ENCODE results near the gene FNIP2. TPM values are rescaled to one million over a fixed set of nuclear protein-coding genes. Genes with fewer than 3 reads are reported as not detected.

Gene FNIP2
- total and polyA plus RNA-seq, 9 of the 15 experiments (the other 6 are each of a cell fraction or from before 2014, with no cell fraction given): 1.7 to 15.5 (median 8.3) TPM

DNA sequence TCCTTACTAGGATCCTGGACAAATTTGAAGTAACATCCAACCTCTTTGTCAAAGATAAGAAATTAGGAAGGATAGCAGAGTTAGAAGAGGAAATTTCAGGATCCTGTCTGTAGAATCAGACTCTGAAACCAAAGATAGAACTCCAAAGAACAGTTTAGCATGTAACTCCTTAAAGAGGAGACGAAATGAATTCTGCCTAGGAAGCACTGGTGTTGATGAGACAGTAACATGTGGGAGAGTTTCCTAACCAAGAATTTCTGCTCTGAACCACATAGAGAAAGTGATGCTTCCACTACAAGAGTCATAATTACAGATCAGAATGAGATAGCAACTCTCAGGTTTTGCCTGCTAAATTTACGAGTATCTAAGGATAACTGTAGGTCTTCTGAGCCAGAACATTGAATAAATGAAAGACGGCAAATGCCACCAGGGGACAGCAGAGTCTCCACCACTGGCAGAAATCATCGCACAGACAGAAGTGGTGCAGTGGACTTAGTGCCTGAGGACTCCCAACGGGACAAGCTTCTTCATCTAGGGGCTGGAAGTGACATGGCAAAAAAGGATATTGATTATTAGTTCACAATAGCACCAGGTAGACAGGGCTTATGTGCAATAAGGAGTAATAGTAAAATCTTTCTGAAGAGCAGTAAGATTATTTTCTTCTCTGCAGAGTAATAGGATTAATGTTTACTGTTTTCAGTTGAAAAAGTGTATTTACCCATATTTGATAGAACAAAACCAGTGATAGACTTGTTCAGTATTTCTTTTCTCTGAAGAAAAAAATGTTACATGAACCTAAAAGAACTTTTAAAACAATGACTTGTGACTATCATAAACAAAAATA lies 38.9 kb upstream of the FNIP2 start (continued):
- TF ChIP-seq, protein P1, sequence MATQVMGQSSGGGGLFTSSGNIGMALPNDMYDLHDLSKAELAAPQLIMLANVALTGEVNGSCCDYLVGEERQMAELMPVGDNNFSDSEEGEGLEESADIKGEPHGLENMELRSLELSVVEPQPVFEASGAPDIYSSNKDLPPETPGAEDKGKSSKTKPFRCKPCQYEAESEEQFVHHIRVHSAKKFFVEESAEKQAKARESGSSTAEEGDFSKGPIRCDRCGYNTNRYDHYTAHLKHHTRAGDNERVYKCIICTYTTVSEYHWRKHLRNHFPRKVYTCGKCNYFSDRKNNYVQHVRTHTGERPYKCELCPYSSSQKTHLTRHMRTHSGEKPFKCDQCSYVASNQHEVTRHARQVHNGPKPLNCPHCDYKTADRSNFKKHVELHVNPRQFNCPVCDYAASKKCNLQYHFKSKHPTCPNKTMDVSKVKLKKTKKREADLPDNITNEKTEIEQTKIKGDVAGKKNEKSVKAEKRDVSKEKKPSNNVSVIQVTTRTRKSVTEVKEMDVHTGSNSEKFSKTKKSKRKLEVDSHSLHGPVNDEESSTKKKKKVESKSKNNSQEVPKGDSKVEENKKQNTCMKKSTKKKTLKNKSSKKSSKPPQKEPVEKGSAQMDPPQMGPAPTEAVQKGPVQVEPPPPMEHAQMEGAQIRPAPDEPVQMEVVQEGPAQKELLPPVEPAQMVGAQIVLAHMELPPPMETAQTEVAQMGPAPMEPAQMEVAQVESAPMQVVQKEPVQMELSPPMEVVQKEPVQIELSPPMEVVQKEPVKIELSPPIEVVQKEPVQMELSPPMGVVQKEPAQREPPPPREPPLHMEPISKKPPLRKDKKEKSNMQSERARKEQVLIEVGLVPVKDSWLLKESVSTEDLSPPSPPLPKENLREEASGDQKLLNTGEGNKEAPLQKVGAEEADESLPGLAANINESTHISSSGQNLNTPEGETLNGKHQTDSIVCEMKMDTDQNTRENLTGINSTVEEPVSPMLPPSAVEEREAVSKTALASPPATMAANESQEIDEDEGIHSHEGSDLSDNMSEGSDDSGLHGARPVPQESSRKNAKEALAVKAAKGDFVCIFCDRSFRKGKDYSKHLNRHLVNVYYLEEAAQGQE (IDR thresholded peaks at IDR 0.05; ENCODE audit: borderline replicate concordance): peak; percentile 86
- TF ChIP-seq, protein P1 (CRISPR knock-in tag; IDR thresholded peaks at IDR 0.05; ENCODE audit: low read depth): no peak
- TF ChIP-seq HNRNPK (IDR thresholded peaks at IDR 0.05; ENCODE audit: low read depth, low read length, poor library complexity, severe bottlenecking): no peak
- TF ChIP-seq MAFG (tag; conservative IDR thresholded peaks at IDR 0.05): 0 out of 2 replicates have a peak, but pooled peaks have one; percentile 5
- TF ChIP-seq MAZ (CRISPR knock-in tag; conservative IDR thresholded peaks at IDR 0.05 in 1 of 2, IDR thresholded peaks at IDR 0.05 in 1 of 2): peak in 1 of 2 experiments; percentile 50; a peak in 1 of 4 replicates
- TF ChIP-seq, protein P2, sequence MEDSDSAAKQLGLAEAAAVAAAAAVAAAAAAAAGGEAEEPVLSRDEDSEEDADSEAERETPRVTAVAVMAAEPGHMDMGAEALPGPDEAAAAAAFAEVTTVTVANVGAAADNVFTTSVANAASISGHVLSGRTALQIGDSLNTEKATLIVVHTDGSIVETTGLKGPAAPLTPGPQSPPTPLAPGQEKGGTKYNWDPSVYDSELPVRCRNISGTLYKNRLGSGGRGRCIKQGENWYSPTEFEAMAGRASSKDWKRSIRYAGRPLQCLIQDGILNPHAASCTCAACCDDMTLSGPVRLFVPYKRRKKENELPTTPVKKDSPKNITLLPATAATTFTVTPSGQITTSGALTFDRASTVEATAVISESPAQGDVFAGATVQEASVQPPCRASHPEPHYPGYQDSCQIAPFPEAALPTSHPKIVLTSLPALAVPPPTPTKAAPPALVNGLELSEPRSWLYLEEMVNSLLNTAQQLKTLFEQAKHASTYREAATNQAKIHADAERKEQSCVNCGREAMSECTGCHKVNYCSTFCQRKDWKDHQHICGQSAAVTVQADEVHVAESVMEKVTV (CRISPR knock-in tag; IDR thresholded peaks at IDR 0.05): peak; percentile 73

All from K562 (cell line).